Measurements from ENCODE around the gene CKAP5.

Gene CKAP5

DNA sequence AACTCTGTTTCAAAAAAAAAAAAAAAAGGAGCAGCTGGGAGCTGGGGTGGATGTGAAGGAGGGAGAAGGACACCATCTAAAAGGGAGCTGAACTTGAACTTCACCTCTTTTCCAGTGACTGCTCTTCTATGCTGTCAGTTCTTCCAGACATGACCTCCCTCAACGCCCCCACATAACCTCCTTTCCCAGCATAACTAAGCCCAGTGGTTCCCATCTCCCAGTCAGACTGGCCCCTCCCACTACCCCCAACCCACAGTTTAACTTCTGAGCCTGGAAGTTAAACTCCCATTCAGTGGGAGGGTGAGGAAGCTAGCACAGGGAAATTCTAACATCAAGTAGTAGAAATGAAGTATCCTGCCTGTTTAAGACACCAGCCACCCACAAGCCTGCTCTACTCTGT, 147.5 kb downstream of the CKAP5 start:
- no peak for DNase-seq (ENCODE audit: low read depth in 2 of 2)

DNA sequence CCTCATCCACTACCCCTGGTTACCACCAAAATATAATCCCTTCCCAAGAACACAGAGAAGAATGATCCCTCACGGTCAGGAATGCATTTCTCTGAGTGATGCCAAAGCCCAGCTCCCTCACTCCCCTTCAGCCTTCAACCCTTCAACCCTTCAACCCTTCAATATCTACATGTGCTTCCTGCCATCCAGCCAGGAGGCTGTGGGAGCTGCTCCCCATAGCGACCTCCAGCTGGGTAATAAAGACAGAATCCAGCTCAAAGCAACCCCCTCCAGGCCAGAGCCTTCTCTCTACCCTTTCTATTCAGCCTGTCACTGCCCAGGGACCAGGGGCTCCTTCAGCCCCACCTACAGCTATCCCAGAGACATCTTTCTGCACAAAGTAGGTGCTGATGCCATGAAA, 148.4 kb downstream of the CKAP5 start:
- DNase-seq (ENCODE audit: low read depth in 2 of 2) = no peak

DNA sequence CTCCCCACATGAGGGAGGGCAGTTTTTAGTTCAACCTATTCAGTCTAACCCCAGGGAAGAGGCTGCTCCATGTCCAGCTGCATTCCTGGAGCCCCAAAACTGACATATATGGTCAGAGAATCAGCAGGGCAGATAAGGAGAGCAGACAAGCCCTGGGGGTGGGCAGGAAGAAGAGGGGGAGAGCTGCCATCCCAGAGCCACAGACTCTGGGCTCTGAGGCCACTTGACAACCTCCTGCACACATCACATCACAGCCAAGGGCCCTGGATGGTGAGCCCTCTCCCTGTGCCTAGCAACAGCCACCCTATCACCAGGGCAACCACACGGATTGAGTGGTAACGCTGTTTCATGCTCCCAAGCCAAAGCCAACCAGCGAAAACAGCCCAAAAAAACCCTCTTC, 148.8 kb downstream of the CKAP5 start:
- no peak for DNase-seq (ENCODE audit: low read depth in 2 of 2)

DNA sequence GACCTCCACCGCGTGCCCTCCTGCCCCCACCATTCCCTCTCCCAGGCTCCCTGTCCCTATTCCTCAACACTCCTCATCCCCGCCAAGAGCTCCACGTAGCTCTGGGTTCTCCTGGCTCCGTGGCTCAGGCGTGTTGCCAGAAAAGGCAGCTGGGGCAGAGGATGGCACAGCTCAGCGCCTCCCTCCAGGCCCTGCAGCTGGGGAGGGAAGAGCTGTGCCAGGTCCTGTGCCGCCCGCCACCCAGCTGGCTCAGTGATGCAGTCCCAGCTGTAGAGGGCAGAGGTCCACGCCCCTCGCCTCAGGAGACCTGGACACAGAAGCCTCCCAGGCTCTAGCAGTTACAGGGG, 149.9 kb downstream of the CKAP5 start:
- DNase-seq (ENCODE audit: low read depth in 2 of 2) = no peak

DNA sequence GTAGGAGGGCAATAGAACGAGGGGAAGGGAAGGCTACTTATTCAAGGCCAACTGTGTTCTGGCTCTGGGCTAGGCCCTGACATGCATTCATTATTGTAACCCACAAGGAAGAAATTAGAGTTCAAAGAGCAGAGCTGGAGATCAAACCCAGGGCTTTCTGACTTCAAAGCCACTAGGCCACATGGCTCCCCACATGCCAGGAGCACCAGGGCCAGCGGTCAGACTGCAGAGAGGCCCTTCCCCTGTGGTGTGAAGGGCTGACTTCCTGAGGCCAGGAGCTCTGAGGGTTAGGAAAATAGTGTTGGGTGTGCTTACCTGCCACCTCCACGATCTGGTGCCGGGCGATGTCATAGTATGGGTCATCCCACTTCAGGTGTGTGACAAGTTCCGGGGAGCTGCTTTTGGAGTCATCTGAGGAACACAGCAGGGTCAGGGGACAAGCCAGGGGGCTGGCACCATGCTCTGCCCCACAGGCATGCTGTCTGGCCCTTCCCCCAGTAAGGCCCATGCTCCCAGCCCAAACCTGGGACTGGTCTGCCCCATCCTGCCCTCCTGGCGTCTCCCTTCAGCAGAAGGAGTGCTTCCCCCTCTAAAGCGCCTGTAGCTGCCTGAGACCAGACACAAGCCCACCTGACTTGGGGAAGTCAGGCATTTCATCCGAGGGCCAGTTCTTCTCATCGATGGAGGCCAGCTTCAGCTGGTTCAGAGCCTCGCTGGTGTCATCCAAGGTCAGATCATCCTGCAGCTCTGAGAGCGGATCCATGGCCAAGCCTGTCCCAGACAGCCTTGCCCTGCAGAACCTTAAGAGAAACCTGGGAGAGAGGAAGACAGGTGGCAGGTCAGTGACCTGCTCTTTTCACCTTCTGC, 150.5 kb downstream of the CKAP5 start:
- DNase-seq (ENCODE audit: low read depth in 2 of 2) = no peak

DNA sequence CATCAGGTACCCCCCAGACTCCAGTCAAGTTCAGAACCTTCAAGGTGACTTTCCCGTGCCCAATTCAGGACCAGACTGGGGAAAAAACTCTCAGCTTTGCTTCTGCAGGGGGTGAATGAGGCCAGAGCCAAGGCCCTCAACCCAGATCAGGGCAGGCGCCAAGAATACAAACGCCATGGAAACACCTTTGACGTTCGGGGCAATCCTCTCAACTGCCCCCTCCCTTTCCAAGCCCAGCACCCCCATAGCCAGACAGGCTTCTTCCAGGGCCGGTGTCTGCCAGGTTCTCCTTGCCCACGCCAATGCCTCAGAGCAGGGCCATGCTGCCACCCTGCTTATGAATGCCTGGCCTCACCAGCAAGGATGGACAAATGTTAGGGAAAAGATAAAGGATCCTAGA, 151.5 kb downstream of the CKAP5 start:
- DNase-seq (ENCODE audit: low read depth in 2 of 2) = no peak

DNA sequence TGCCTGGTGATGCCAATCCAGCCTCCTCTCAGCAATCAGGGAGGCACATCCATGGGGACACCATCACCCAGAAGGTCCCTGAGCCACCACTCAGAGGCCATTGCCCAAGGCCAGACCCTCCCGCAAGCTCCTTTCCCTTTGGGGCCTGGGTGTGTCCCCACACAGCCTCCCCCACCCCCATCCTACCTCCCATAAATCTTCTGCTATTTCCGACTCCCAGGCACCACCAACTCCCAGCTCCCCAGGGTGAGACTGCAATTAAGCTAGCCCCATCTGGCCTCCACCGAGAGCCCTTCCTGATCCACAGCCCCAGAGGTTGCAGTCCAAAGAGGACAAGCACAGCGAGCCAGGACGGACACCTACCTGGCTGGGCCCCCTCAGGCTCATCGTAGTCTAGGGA, 152.0 kb downstream of the CKAP5 start:
- no peak for DNase-seq (ENCODE audit: low read depth in 2 of 2)

DNA sequence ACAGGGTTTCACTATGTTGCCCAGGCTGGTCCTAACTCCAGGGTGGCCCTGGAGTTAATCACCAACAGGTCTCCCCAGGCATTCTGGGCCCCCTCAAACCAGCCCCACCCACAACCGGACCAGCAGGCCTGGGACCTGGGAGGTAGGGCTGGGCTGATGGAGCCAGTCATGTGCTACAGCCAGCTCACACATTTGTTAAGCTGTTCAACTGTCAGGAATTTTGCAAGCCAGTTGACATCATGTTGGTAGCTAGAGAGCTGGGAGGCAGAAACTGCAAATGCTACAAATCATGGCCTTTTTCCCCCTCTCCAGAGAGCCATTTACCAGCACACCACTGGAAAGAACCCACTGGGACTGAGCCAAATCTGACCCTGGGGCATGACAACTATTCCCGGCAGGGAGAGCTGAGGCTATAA, 152.5 kb downstream of the CKAP5 start:
- no peak for DNase-seq (ENCODE audit: low read depth in 2 of 2)
